Hippocampal formation (tissue), 2 donors: ENCODE results near the gene CHST14.
A peak's percentile ranks its signal among the peaks of the same experiment; 100 is the strongest.

Source experiments
- DNase-seq, 2 donors: peaks; one replicate each; lab custom pipeline; 2025; lab: John Stamatoyannopoulos, UW

Gene CHST14, protein sequence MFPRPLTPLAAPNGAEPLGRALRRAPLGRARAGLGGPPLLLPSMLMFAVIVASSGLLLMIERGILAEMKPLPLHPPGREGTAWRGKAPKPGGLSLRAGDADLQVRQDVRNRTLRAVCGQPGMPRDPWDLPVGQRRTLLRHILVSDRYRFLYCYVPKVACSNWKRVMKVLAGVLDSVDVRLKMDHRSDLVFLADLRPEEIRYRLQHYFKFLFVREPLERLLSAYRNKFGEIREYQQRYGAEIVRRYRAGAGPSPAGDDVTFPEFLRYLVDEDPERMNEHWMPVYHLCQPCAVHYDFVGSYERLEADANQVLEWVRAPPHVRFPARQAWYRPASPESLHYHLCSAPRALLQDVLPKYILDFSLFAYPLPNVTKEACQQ

DNA sequence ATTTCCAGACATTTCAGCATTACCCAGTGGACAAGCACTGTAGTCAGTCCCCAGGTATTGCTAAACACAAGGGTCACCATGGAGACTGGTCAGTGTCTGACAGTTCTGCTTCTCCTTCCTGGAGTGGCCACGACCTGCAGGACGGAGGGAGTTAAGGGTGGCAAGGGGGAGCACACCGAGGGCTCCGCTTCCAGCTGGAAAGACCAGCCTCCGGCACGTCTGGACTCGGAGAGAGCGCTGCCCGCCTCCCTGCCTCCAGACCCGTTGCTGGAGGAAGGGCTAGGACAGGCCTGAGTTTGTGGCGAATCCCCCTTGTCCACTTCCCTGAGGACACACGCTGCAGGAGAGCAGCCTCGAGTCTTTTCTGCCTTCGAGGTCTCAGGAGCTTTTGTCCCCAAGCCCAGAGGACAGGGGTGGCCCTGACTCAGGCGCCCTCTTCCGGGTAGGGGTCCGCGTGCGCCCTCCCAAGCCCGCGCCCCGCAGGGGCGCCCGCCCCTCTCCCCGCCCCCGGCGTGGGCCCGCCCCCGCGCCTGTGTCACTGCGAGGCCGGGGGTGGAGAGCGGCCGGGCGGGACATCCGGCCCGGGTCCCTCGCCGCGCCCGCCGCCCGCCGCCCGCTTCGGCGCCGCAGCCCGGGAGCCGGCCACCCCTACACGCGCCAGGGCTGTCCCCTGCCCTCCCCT is at the start of gene CHST14:
Gene CHST14, plus strand, starts transcription at position 562 of the 682 bp plus-strand sequence. CDS start 230 bp downstream, outside the sequence.
- DNase-seq, result peak; percentile 34 to 52

DNA sequence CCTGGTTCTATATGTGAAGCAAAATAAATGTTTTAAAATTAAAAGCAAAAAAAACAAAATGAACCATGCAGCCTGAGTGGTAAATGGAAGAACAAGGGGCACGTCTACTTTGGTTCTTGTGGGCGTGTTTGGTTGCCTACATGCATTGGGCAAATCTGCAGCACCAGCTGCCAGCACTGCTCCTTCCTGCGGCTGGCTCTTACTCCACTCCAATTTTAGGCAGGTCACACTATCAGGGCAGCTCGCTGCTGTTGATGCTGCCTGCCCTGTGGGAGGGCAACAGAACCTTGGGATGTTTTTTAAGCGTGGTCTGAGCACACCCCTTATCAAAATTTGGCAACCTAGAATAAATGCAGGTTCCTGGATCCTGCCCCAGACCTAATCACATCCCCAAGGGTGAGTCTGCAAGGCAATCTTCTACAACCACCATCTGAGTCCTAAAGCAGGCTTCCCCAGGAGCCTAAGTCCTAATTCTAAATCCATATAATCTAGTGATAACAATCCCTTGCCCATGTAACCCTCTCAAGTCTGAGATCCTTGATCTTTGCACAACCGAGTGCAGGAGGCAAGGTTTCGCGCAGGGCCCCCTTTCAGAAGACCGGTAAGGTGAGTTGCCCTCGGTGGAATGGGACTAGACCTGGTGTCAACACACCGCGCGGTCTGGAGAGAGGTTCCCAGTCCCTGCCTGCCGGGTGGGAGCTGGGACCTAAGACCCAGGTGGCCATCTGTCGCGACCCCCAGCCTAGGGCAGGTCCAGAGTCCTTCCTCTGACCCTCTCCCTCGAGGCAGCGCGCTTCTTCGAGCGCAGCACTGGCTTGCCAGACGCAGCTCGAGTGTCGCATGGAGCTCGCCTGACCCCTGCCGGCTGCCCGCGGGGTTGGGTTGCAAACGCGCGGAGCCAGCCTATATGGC is 49.3 kb upstream of the CHST14 start:
- peak; percentile 40 to 63 for DNase-seq

GRCh38 chr15:40424483-40425115 is 46.2 kb upstream of the CHST14 start:
- no peak for DNase-seq

- no peak for DNase-seq
These were observed 45.1 kb upstream of the CHST14 start for GRCh38 chr15:40425681-40426080.

DNA sequence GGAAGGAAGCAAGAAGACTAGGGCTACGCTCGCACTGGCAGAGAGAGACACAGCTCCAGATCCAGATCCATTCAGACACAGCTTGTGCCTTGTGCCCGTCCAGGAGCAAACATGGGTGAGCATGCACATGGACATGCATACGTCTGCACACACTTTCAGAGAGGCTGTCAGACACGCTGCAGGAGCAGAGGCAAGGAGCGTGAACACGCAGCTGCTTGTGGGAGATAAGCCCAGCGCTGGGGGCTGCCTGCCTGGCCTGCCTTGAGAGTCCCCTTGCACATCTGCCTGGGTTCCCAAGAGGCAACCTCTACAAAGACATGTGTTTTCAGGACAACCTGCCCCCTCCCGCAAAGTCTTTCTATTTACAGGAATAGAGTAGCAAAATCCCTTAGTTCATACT is 43.6 kb upstream of the CHST14 start:
- no peak for DNase-seq

- no peak for DNase-seq
These were observed 42.6 kb upstream of the CHST14 start for GRCh38 chr15:40428185-40428584.

DNA sequence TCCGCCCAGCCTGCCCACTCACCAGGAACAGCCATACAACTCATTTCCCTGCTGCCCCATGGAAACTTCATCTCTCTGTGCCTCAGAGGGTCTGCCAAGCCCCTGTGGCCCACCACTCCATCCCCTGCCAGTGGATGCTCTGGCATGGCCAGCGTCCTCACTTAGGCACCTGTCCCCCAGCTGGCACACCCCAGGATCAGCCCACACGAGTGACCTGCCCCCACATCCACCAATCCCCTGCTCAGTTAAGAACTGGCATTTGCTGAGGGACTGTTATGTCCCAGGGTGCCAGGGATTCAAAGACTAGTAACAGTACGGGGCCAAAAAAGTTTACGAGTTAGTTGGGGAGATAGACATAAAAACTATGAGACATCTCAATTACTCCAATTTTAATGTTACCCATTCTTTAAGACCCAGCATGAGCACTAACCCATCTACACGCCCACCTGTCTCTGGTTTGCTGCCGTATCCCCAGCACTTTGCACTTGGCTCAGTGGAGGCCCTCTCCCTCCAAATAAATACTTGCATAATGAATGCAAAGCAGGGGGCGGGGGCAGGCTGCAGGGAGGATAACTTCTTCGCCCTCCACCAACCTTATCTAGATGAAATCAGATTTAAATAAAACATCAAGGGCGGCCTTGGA is 41.6 kb upstream of the CHST14 start:
- no peak for DNase-seq

DNA sequence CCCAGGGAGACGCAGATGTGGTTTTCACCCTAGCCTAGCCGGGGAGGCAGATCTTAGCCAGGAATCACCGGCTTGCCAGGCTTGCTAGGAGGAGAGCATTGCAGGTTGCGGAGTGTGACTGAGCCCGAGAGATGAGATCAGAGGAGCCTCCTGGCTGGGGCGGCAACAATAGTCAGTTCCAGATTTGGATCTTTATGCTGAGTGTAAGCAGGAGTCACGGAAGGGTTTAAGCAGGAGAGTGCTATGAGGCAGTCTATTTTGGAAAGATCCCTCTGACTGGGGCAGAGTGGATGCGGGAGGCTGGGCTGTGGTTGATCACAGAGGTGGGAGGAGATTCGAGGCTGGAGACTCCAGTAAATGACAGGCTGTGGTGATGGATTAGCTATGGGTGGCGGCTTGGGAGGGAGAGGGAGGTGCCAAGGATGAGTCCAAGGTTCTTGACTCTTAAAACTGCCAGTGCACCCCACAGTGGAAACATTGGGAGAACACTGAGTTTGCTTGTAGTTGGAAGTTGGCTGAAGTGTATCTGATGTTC is 40.4 kb upstream of the CHST14 start:
- DNase-seq, result no peak

- no peak for DNase-seq
These were observed 35.6 kb upstream of the CHST14 start for GRCh38 chr15:40435023-40435709.

- DNase-seq, result no peak
These were observed 35.1 kb upstream of the CHST14 start for GRCh38 chr15:40435710-40436089.

DNA sequence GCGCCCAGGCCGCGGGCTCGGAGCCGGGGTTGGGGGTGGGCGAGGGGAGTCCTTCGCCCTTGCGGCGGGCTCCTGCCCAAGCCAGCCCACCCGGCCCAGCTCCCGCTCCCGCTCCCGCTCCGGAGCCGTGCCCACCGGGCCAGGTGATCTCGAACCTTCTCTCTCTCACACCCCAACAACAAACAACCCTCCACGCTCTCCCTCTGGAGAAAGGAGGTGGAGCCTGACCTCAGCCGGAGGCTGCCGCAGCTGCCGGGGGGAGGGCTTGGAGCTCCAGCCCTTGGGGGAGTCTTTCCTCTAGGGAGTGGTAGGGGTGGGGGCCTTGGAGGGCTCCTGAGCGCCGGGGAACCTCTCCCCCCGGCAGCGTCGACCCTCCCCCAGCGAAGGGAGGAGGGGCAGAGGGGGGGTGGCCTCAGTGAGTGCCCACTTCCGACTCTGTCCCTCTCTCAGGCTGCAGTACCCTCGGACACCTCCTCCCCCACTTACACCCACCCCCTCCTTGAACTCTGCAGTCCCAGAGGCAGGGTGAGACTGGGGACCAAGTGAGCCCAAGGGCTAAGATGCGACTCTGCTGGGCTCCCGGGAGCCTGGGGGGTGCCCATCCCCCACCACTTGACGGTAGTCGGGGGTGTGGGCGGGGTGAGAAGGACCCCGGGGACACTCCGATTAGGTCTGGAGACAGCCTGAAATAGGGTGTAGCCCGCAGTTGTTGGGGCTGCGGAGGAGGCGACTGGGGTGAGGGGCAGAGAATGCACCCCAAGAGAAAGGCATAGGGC is 34.5 kb upstream of the CHST14 start:
- no peak for DNase-seq

GRCh38 chr15:40436892-40437751 is 33.7 kb upstream of the CHST14 start:
- no peak for DNase-seq

- no peak for DNase-seq
These were observed 32.8 kb upstream of the CHST14 start for GRCh38 chr15:40437752-40438687.

- DNase-seq, result no peak
These were observed 32.1 kb upstream of the CHST14 start for GRCh38 chr15:40438712-40439111.

DNA sequence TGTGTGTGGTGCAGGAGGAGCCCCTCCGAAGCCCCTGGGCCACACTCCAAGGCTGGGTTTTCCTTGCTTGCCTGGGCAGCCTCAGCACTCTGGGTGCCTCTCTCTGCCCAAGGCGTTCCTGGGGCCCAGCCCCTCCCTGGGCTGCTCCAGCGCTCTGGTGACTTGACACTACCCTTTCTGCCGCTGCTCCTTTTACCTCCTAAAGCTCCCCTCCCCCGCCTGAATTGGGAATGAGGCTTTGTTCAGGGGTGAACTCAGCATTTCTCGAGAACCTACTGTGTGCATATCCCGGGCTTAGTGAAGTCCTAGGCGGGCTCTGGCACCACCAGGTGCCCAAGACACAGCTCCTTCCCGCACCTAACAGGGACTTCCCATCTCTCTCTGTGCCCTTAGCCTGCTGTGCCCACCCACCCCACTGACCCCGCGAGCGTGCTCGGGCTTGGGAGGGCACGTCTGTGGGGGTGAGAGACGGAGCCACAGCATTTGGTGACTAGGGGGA is 31.3 kb upstream of the CHST14 start:
- no peak for DNase-seq

DNA sequence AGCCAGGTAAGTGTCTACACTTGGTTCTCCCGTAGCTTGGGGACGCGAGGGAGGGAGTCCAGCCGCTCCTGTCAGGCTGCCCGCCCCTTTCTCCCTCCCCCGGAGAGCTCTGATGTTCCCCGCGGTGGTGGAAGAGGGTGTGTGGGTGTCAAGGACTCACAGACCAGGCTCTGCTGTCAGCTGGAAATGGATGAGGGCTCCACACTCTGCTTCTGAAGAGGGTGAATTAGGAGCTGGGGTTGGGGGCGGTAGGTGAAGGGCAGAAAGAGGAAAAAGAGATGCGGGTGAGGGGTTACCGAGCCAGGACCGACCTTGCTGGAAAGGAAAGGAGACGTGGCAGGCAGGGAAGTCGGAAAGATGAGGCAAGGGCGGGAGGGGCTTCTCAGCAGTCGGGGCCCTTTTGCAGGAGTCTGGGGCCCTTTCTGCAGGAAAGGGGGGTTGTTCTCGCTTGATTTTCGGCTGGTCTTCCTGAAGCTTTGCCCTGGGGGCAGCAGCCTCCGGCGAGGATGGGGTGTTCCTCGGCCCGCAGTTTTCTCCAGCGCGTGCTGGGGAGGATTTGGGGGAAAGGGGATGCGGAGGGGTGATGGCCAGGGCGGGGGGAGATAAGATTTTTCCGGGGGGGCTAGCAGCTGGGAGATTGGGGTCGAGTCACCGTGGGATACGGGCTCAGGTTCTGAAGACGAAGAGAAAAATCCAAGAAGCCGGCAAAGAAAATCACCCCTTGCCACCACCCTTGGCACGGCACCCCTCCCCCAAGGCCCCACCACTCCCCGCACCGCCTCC is 30.6 kb upstream of the CHST14 start:
- DNase-seq, result no peak
